K562 (cell line): ENCODE data around the gene SIRT5. TPM values are rescaled to one million over a fixed set of nuclear protein-coding genes. Genes with fewer than 3 reads are reported as not detected.

ENCODE experiments used
- ATAC-seq: fragments of 200-7000 bp; cut with Tn5 transposase; 3 replicates; pipeline ENCODE4 v1.9.1; 2020; ENCODE audit warnings: moderate library complexity
- BruUV-seq: library from RNA; stranded (reverse); fragments of 400-500 nt; replicated peaks from 2 replicates; lab custom pipeline; 2021; lab: Mats Ljungman, UMichigan
- CTCF ChIA-PET: fragments of 300-600 bp; formaldehyde crosslinking; extraction: SDS; loops from one replicate; lab custom pipeline; 2021; ENCODE audit warnings: low intra/inter-chr PET ratio; lab: Yijun Ruan, JAX
- POLR2A ChIA-PET: fragments of 300-600, 350-650 bp; sonication (Branson Sonifier 250); formaldehyde crosslinking; extraction: SDS; loops from one replicate; lab custom pipeline; 2021; ENCODE audit warnings: antibody characterized with exemption, inconsistent platforms; lab: Yijun Ruan, JAX
- DNase-seq, 4 experiments: peaks; one replicate each; pipeline versions ENCODE4 v3.0.0 to v3.0.0-alpha.2; 2011 to 2018; ENCODE audit warnings: low spot score in 3 of 4, mixed read lengths in 3 of 4; ENCODE audit errors: extremely low read depth in 1 of 4
- FAIRE-seq: peaks from 2 replicates; lab custom pipeline; 2011; peaks lifted over from hg19 to GRCh38; lab: Jason Lieb, UNC
- H2AFZ ChIP-seq: 2 replicates; pipeline ENCODE4 v1.6.0; 2011; ENCODE audit warnings: low read depth, low read length, control low read depth, inconsistent platforms
- H3K27ac ChIP-seq: fragments of 200-600 bp; 3 replicates; pipeline ENCODE4 v1.8.0; 2011; ENCODE audit warnings: low read depth, mild to moderate bottlenecking, control low read depth, inconsistent platforms, low read length, moderate library complexity, mixed read lengths; ENCODE audit errors: extremely low read depth
- H3K27me3 ChIP-seq, 2 experiments: fragments of 300-600 bp in 1 of 2; 2 replicates in 1 of 2; 3 replicates in 1 of 2; pipeline versions ENCODE4 v1.6.0 to v1.8.0; 2011; ENCODE audit warnings: inconsistent platforms in 2 of 2, low read length in 2 of 2, mild to moderate bottlenecking in 1 of 2, mixed read lengths in 1 of 2, moderate library complexity in 1 of 2; ENCODE audit not compliant: control insufficient read depth in 2 of 2, insufficient read depth in 2 of 2
- H3K36me3 ChIP-seq: fragments of 300-600 bp; 3 replicates; pipeline ENCODE4 v1.8.0; 2011; ENCODE audit warnings: mild to moderate bottlenecking, low read length, inconsistent platforms; ENCODE audit not compliant: control insufficient read depth, insufficient read depth
- H3K4me1 ChIP-seq, 2 experiments: fragments of 200-600 bp in 1 of 2; replicated peaks in 1 of 2; 2 replicates in 1 of 2; 3 replicates in 1 of 2; pipeline versions ENCODE4 v1.5.1 to v1.8.0; 2011; ENCODE audit warnings: inconsistent platforms in 2 of 2, low read length in 2 of 2, mild to moderate bottlenecking in 1 of 2, mixed read lengths in 1 of 2, moderate library complexity in 1 of 2; ENCODE audit not compliant: control insufficient read depth in 2 of 2, insufficient read depth in 2 of 2
- H3K4me2 ChIP-seq: 2 replicates; pipeline ENCODE4 v1.6.1; 2011; ENCODE audit warnings: low read length, control low read depth, inconsistent platforms, mixed read lengths; ENCODE audit not compliant: insufficient read depth
- H3K4me3 ChIP-seq: fragments of 200-600 bp; sonication (generic), shearing (Covaris generic); 2 replicates; pipeline ENCODE4 v1.5.1; 2016; ENCODE audit warnings: control low read depth, inconsistent platforms
- H3K79me2 ChIP-seq: fragments of 200-600 bp; 3 replicates; pipeline ENCODE4 v1.8.0; 2011; ENCODE audit warnings: low read length, inconsistent platforms; ENCODE audit not compliant: control insufficient read depth, insufficient read depth
- H3K9ac ChIP-seq, 2 experiments: 2 replicates each; pipeline versions ENCODE4 v1.6.0 to v1.6.1; 2011; ENCODE audit warnings: low read depth in 2 of 2, low read length in 2 of 2, control low read depth in 1 of 2, inconsistent platforms in 1 of 2, mild to moderate bottlenecking in 1 of 2, mixed read lengths in 1 of 2; ENCODE audit not compliant: insufficient read depth in 1 of 2
- H3K9me1 ChIP-seq: one replicate; pipeline ENCODE4 v1.6.0; 2011; ENCODE audit warnings: inconsistent platforms, mild to moderate bottlenecking, low read length, moderate library complexity; ENCODE audit not compliant: control insufficient read depth, insufficient read depth
- H3K9me3 ChIP-seq: replicated peaks from 2 replicates; pipeline ENCODE4 v1.5.1; 2011; ENCODE audit warnings: low read depth, low read length, inconsistent platforms; ENCODE audit not compliant: control insufficient read depth, insufficient read depth
- H4K20me1 ChIP-seq: replicated peaks from 2 replicates; pipeline ENCODE4 v1.6.1; 2011; ENCODE audit warnings: low read length, inconsistent platforms, mixed read lengths; ENCODE audit not compliant: control insufficient read depth, insufficient read depth
- ILK ChIP-seq: fragments of 450-650 bp; IDR thresholded peaks from 2 replicates; pipeline ENCODE4 v1.6.1; 2016; ENCODE audit warnings: missing genetic modification characterization, low read depth, mild to moderate bottlenecking, missing compliant biosample characterization, moderate library complexity, borderline replicate concordance
- POLR2AphosphoS5 ChIP-seq: IDR thresholded peaks from 2 replicates; pipeline ENCODE4 v1.6.1; 2011; ENCODE audit warnings: mild to moderate bottlenecking, low read depth, low read length, moderate library complexity; ENCODE audit not compliant: control insufficient read depth, insufficient read depth
- ZNF274 ChIP-seq: IDR thresholded peaks from 2 replicates; pipeline ENCODE4 v1.6.1; 2011; ENCODE audit warnings: low read depth, mild to moderate bottlenecking, low read length, moderate library complexity, borderline replicate concordance
- ZNF445 ChIP-seq: fragments of 250-450 bp; sonication (Bioruptor Pico); IDR thresholded peaks from 2 replicates; pipeline ENCODE4 v1.4.0; 2020; ENCODE audit warnings: low read depth, mild to moderate bottlenecking, moderate library complexity
- WGBS: fragments of 100-300 bp; shearing (Covaris generic); methylation state at CpG from one replicate; pipeline ENCODE4 v1.1.6; 2016; ENCODE audit warnings: low coverage, mixed read lengths; ENCODE audit not compliant: insufficient coverage; ENCODE audit errors: missing lambda C conversion rate; 5-methylcytosine and 5-hydroxymethylcytosine counted together
- in situ Hi-C: fragments of 300-500 bp; cut with MboI; formaldehyde crosslinking; loops from 4 replicates; pipeline ENCODE4 v1.15.0; 2018; ENCODE audit warnings: inconsistent platforms, mixed read lengths
- intact Hi-C: fragments of 100-400 bp; cut with micrococcal nuclease; formaldehyde crosslinking; loops from 2 replicates; pipeline ENCODE4 v1.14.2; 2022
- polyA plus RNA-seq, 8 experiments: library from polyadenylated mRNA; depleted of rRNA in 4 of 8; stranded (reverse) in 5 of 8; unstranded in 3 of 8; fragments of >200 nt; fragmentation: Nextera tagmentation in 2 of 8; fragmentation: Illumina TruSeq in 1 of 8; extraction: Ambion mirVana in 2 of 8; extraction: Trizol in 1 of 8; gene quantifications; 2 replicates each; pipeline versions ENCODE4 v1.2.1 to v1.2.3, GENCODE V29; 2011 to 2014; ENCODE audit warnings: inconsistent platforms in 1 of 8, missing spikeins in 1 of 8
- total RNA-seq, 7 experiments: library from RNA; depleted of rRNA in 6 of 7; stranded (reverse); fragments of >200 nt in 6 of 7; fragmentation: Illumina TruSeq in 2 of 7; extraction: Trizol in 2 of 7; gene quantifications; 2 replicates each; pipeline versions ENCODE4 v1.2.1 to v1.2.3, GENCODE V29; 2011 to 2021; ENCODE audit warnings: low replicate concordance in 1 of 7
- TF ChIP-seq, protein P1 (sequence below): fragments of 250-450 bp; sonication (Bioruptor Pico); IDR thresholded peaks from 2 replicates; pipeline ENCODE4 v1.5.0; 2021

SIRT5 gene
- total and polyA plus RNA-seq, 9 of the 15 experiments (the other 6 are each of a cell fraction or from before 2014, with no cell fraction given), result 2.1 to 15.7 (median 11.4) TPM

DNA sequence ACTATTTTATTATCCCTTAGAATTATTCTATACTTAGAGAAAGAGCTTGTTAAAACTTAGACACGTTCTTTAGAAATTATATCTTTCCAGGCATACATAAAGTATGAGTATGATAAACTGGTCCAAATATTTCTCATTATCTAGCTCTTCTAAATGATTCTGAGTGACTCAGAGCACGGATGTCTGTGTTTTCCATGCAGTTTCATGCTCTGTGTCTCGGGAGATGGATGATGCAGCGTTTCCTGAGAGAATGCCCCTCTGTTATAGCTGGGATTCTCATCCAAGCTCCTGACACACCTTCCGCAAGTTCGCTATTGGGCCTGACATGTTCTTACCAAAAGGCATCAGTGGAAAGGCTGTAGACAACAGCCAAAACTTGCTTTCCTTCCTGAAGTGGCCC lies 19.3 kb downstream of the SIRT5 start:
- Histone ChIP-seq H3K27ac (no peak overlapping the region), H3K36me3 (peaks cover 34% of the 10 kb centered on the region), H4K20me1 (no peaks in the 10 kb centered on the region), H3K79me2 (no peaks in the 10 kb centered on the region), H2AFZ (no peak overlapping the region), H3K27me3 (no peaks in the 10 kb centered on the region), H3K4me2 (no peak overlapping the region), H3K9me3 (no peaks in the 10 kb centered on the region), H3K9ac (no peak overlapping the region), H3K9me1 (no peaks in the 10 kb centered on the region), H3K4me1 (peaks cover 0 to 5% of the 10 kb centered on the region in 2 experiments; a peak in 2 of 5 replicates), H3K4me3 (no peak overlapping the region)
- ChIA-PET CTCF (no interaction called here), POLR2A (interaction anchor here (0.5 to 0.9 kb wide), 2 partner anchors 10 to 1480 kb away, joined by 3 read pairs; no protein-coding TSS in a partner anchor)
- TF ChIP-seq POLR2AphosphoS5 (no peak), ZNF445 (no peak), ZNF274 (no peak), ILK (tag) (no peak)
- TF ChIP-seq, protein P1, sequence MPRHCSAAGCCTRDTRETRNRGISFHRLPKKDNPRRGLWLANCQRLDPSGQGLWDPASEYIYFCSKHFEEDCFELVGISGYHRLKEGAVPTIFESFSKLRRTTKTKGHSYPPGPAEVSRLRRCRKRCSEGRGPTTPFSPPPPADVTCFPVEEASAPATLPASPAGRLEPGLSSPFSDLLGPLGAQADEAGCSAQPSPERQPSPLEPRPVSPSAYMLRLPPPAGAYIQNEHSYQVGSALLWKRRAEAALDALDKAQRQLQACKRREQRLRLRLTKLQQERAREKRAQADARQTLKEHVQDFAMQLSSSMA (CRISPR knock-in tag), result no peak
- FAIRE-seq (no peak), ATAC-seq (no peak), DNase-seq (no peak)
- WGBS, result 49% methylated on average over 6 of the region's 6 CpGs
- BruUV-seq, result no TSS peak
- in situ Hi-C loops, result no loop called here
- intact Hi-C loops, result no loop called here
